ENCODE results near the gene TIPIN.

DNA sequence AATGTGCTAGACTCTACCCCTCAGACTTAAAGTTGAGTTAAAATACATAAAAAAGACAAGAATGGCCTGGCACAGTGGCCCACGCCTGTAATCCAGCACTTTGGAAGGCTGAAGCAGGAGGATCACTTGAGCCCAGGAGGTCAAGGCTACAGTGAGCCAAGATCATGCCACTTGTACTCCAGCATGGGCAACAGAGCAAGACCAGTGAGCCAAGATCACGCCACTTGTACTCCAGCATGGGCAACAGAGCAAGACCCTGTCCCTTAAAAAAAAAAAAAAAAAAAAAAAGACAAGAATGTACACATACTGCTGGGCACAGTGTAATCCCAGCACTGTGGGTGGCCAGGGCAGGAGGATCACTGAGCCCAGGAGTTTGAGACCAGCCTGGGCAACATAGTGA, 45.7 kb downstream of the TIPIN start:
- TF ChIP-seq ZNF549 (tag by site-specific recombination; IDR thresholded peaks at IDR 0.05) (no peak), ZNF830 (tag by site-specific recombination; IDR thresholded peaks at IDR 0.05; ENCODE audit: low read depth) (no peak)
